ENCODE data around the gene ELAVL1. TPM values are rescaled to one million over a fixed set of nuclear protein-coding genes. Genes with fewer than 3 reads are reported as not detected.

ELAVL1 gene
- total and polyA plus RNA-seq, 2 experiments from 2014 or later: 57.7 to 89.9 TPM

- Histone ChIP-seq H3K4me1 (ENCODE audit: insufficient read depth) (no peaks in the 10 kb centered on the region), H3K4me3 (no peak overlapping the region), H2AFZ (no peak overlapping the region), H3K79me2 (no peaks in the 10 kb centered on the region), H3K27ac (no peak overlapping the region), H3K9me2 (replicated peaks; ENCODE audit: insufficient read depth) (no peaks in the 10 kb centered on the region), H3K27me3 (no peaks in the 10 kb centered on the region), H3K9me3 (ENCODE audit: low read depth) (no peaks in the 10 kb centered on the region), H3K36me3 (replicated peaks; ENCODE audit: insufficient read depth, low read depth) (no peaks in the 10 kb centered on the region), H3K4me2 (no peak overlapping the region), H4K20me1 (ENCODE audit: insufficient read depth, poor library complexity, severe bottlenecking) (no peaks in the 10 kb centered on the region)
- TF ChIP-seq CTCF (IDR thresholded peaks at IDR 0.05; ENCODE audit: poor library complexity) (no peak), EZH2 (IDR thresholded peaks at IDR 0.05; ENCODE audit: borderline replicate concordance) (no peak), EZH2phosphoT487 (IDR thresholded peaks at IDR 0.05; ENCODE audit: low read depth, severe bottlenecking, unreplicated experiment) (no peak)
- WGBS (ENCODE audit: low lambda C conversion rate, missing lambda C conversion rate): 80% methylated on average over 13 of the region's 13 CpGs
- no peak for DNase-seq (ENCODE audit: low spot score)
These were observed 16.8 kb upstream of the ELAVL1 start for GRCh38 chr19:8022275-8022674.

- 98% methylated on average over 8 of the region's 8 CpGs for WGBS (ENCODE audit: low lambda C conversion rate, missing lambda C conversion rate)
- DNase-seq (ENCODE audit: low spot score): no peak
- H3K27me3 ChIP-seq: no peaks in the 10 kb centered on the region
These were observed 15.9 kb upstream of the ELAVL1 start for GRCh38 chr19:8021374-8021773.

GRCh38 chr19:8020681-8021080, 15.2 kb upstream of the ELAVL1 start:
- no peak overlapping the region for H3K4me2 ChIP-seq
- DNase-seq (ENCODE audit: low spot score): no peak
- H3K9me2 ChIP-seq (replicated peaks; ENCODE audit: insufficient read depth): no peaks in the 10 kb centered on the region
- H4K20me1 ChIP-seq (ENCODE audit: insufficient read depth, poor library complexity, severe bottlenecking): no peaks in the 10 kb centered on the region
- TF ChIP-seq EZH2 (IDR thresholded peaks at IDR 0.05; ENCODE audit: borderline replicate concordance) (no peak), CTCF (IDR thresholded peaks at IDR 0.05; ENCODE audit: poor library complexity) (no peak), EZH2phosphoT487 (IDR thresholded peaks at IDR 0.05; ENCODE audit: low read depth, severe bottlenecking, unreplicated experiment) (no peak)
- no peaks in the 10 kb centered on the region for H3K9me3 ChIP-seq (ENCODE audit: low read depth)
- no peak overlapping the region for H3K27ac ChIP-seq
- H2AFZ ChIP-seq: no peak overlapping the region
- no peak overlapping the region for H3K4me3 ChIP-seq
- no peaks in the 10 kb centered on the region for H3K36me3 ChIP-seq (replicated peaks; ENCODE audit: insufficient read depth, low read depth)
- no peaks in the 10 kb centered on the region for H3K4me1 ChIP-seq (ENCODE audit: insufficient read depth)
- no peaks in the 10 kb centered on the region for H3K27me3 ChIP-seq
- H3K79me2 ChIP-seq: no peaks in the 10 kb centered on the region
- 89% methylated on average over 9 of the region's 9 CpGs for WGBS (ENCODE audit: low lambda C conversion rate, missing lambda C conversion rate)

More at GRCh38 chr19:8021374-8021773, 15.9 kb upstream of the ELAVL1 start:
- Histone ChIP-seq H3K4me2 (no peak overlapping the region), H3K36me3 (replicated peaks; ENCODE audit: insufficient read depth, low read depth) (no peaks in the 10 kb centered on the region), H3K79me2 (no peaks in the 10 kb centered on the region), H3K4me1 (ENCODE audit: insufficient read depth) (no peaks in the 10 kb centered on the region), H4K20me1 (ENCODE audit: insufficient read depth, poor library complexity, severe bottlenecking) (no peaks in the 10 kb centered on the region), H3K9me2 (replicated peaks; ENCODE audit: insufficient read depth) (no peaks in the 10 kb centered on the region), H3K4me3 (no peak overlapping the region), H3K9me3 (ENCODE audit: low read depth) (no peaks in the 10 kb centered on the region), H2AFZ (no peak overlapping the region), H3K27ac (no peak overlapping the region)
- no peak for TF ChIP-seq EZH2 (IDR thresholded peaks at IDR 0.05; ENCODE audit: borderline replicate concordance)
- no peak for TF ChIP-seq CTCF (IDR thresholded peaks at IDR 0.05; ENCODE audit: poor library complexity)
- TF ChIP-seq EZH2phosphoT487 (IDR thresholded peaks at IDR 0.05; ENCODE audit: low read depth, severe bottlenecking, unreplicated experiment): no peak

GRCh38 chr19:8017808-8018207, 12.4 kb upstream of the ELAVL1 start:
- no peaks in the 10 kb centered on the region for H3K79me2 ChIP-seq
- no peaks in the 10 kb centered on the region for H3K9me2 ChIP-seq (replicated peaks; ENCODE audit: insufficient read depth)
- DNase-seq (ENCODE audit: low spot score): no peak

More at GRCh38 chr19:8017808-8018207, 12.4 kb upstream of the ELAVL1 start:
- H3K27ac ChIP-seq: no peak overlapping the region
- H3K4me1 ChIP-seq (ENCODE audit: insufficient read depth): no peaks in the 10 kb centered on the region
- H3K4me3 ChIP-seq: no peak overlapping the region
- no peaks in the 10 kb centered on the region for H3K36me3 ChIP-seq (replicated peaks; ENCODE audit: insufficient read depth, low read depth)
- H4K20me1 ChIP-seq (ENCODE audit: insufficient read depth, poor library complexity, severe bottlenecking): no peaks in the 10 kb centered on the region
- TF ChIP-seq EZH2 (IDR thresholded peaks at IDR 0.05; ENCODE audit: borderline replicate concordance) (no peak), CTCF (IDR thresholded peaks at IDR 0.05; ENCODE audit: poor library complexity) (peak; percentile 18)
- H2AFZ ChIP-seq: no peak overlapping the region
- 91% methylated on average over 14 of the region's 14 CpGs for WGBS (ENCODE audit: low lambda C conversion rate, missing lambda C conversion rate)
- no peak overlapping the region for H3K4me2 ChIP-seq
- H3K9me3 ChIP-seq (ENCODE audit: low read depth): no peaks in the 10 kb centered on the region
- H3K27me3 ChIP-seq: no peaks in the 10 kb centered on the region

Data from hepatocyte (in vitro differentiated cells).